SIG-M5 treated with dmso at 0.1 percent for 504 hours (cell line): Measurements from ENCODE around the gene SECISBP2.

Source experiments
- DNase-seq: peaks from one replicate; lab custom pipeline; 2025; ENCODE audit not compliant: unreplicated experiment; lab: John Stamatoyannopoulos, UW

SECISBP2 gene

DNA sequence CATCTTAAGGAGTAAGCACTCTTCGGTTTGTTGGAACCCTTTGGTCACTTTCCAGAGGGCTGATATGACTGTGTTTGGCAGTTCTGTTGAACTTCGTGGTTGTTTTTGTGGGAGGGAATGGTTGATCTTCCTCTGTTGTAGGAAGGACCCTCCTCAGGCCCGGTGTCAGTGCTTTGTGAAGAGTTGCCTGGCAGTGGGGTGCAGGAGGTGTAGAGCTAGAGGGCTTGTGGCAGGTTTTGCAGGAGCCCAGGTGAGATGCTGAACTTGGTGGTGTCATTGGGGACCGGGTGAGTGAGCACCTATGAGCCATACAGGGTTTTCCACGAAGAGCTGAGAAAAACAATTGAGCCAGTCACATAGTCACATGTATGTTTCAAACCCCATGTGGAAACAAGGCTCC is 27.2 kb downstream of the SECISBP2 start:
- no peak for DNase-seq

DNA sequence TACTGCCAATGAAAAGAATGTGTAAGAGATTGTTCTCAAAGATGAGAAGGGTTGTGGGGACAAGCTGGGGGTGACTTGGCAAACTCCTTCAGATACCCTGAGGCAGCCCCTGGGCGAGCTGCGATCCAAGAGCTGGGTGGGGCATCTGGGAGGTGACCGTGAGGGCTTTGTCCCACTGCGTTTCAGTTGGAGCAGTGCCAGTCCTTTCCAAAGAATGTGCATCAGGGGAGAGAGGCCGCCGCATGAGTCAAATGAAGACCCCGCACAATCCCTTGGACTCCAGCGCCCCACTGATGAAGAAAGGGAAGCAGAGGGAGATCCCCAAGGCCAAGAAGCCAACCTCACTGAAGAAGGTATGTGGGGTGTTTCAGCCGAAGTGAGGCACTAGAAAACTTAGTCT is 28.4 kb downstream of the SECISBP2 start:
- no peak for DNase-seq

DNA sequence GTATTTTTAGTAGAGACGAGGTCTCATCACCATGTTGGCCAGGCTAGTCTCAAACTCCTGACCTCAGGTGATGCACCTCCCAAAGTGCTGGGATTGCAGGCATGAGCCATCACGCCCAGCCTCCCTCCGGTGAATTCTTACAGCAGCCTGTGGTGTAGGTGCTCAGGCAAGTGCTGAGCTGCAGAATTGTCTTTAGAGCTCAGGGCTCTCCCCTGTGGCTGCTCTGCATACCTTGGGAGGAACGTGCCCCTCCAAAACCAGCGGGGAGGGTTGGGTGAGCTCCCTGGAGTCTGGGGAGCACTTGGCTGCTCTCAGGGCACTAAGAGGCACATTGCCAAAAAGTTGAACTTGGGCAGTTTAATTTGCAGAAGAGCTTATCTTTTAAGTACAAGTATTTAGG is 29.4 kb downstream of the SECISBP2 start:
- no peak for DNase-seq

DNA sequence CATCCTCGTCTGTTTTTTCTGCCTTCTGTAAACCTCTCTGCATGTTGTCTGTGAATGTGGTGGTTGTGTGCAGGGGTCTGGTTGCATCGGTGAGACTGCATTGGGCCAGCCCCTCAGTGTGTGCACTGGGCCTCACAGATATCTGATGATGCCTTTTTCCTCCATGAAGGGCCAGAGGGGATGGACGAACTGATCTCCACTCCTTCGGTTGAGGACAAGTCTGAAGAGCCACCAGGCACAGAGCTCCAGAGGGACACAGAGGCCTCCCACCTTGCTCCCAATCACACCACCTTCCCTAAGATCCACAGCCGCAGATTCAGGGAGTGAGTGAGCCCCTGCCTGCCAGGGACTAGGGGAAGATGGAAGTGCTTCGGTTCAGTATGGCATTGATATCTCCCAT is 31.3 kb downstream of the SECISBP2 start:
- no peak for DNase-seq

DNA sequence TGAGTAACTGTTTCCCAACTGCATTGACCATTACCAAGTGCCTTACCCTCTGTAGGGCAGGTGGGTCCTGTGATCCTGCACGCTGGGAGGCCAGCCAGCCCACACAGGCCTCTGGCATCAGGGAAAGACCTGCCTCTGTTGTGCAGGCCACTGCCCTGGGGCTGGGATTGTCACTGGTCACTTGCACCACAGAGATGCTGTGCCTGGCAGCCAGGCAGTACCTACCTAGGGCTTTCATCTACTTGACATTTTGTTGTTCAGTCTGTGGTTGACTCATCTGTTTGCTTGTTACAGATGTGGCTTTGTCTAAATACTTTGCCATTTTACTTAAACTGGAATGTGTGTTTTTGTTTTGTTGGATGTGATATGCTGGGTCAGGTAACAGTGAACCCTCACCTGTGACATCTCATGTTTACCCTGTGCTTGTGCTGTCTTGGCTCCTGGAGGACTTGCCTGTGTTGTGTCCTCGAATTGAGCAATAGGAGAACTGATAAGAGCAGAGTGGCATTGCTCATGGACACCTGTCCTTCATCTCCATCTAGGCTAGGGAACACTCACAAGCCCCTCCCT is 32.8 kb downstream of the SECISBP2 start:
- no peak for DNase-seq

DNA sequence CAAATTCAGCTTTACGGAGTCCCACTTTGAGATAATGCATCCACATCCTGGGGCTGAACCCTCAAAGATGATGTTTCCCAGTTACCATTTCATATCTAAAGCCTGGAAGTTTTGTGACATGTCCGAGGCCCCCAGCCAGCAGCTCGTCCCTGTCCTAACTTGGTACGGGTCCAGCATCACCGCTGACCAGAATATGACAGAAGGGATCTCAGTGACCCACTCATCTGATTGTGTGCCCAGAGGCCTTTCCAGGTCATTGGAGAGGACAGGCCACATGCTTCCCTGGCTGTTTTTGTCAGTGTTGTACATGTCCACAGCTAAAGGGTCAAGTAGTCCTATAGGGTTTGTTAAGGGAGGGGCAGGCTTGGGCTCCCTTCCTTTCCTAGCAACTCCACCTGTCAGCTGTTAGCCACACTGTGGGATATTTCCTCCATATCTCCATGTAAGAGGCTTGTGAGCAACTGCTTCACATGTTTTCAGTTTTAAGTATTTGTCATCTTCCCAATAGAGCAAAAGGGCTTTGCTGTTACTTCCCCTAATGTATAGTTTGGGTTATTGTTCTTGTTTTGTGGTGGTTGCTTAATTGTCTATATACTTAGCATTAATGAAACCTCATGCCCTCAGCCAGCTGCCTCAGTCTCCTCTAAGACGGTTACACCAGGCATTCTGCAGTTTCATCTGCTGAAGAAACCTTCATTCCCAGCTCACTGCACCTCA is 33.4 kb downstream of the SECISBP2 start:
- DNase-seq: peak; percentile 12

DNA sequence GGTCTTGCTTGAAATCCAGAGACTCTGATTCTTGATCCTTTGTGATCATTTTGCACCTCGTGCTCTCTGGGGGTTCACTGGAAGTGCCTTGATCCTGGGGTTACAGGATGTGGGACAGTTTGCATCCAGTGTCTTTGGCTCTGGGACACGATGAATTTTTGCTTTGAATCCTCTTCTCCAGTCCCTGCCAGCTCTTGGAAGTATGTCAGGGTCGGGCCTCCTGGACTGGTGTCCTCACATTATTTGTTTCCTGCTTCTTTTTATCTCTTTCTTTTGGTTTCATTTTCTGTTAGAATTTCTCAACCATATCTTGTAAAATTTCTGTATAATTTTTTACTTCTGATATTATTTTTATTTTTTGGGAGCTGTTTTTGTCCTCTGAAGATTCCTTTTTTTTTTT is 34.2 kb downstream of the SECISBP2 start:
- no peak for DNase-seq

DNA sequence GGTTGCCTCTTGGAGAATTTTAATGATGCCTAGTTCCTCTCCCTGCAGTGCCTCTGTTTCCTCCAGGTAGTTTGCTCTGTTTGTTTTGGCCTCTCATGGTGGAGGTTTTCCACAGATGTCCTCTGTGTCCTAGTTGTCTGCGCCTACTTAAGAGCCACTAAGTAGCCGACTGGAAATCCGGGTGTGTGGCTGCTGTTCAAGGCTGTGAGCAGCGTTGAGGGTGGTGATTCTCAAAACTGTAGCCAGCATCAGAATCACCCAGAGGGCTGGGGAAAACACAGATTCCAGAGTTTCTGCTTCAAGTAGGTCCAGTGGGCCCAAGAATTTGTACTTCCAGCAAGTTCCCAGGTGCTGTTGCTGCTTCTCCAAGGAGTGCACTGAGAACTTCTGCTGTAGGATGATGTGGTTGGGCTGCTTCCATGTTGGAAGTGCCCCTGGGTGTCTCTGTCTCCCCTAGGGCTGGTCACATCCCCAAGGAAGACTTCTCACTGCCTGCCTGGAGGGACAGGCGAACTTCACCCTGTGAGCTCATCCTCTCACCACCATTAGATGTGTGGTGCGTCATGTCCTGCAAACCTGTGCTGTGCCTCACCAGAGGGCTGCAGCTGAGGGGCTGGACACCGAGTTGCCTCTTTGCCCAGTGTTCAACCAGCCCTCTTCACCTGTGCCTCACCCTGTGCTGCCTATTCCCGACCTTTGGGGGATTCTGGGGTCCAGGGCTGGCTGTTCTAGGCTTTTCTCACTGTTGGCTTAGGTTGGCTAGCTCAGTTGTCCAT is 34.8 kb downstream of the SECISBP2 start:
- no peak for DNase-seq

DNA sequence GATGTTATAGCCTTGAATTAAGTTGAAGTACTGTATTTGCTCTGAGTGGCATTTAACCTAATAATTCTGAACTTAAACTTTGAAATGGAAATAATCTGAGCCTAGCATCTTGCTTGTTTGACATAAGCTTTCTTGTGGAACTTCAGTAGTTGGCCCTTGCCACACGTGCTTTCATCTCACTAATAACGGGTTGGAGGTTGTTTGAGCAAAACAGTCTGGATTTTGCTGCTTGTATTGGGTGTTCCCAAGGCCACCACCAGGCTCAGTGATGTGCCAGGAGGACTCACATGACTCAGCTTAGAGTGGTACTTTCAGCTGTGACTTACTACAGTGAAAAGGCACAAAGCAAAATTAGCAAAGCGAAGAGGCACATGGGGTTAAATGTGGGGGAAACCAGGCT is 35.7 kb downstream of the SECISBP2 start:
- DNase-seq: no peak

DNA sequence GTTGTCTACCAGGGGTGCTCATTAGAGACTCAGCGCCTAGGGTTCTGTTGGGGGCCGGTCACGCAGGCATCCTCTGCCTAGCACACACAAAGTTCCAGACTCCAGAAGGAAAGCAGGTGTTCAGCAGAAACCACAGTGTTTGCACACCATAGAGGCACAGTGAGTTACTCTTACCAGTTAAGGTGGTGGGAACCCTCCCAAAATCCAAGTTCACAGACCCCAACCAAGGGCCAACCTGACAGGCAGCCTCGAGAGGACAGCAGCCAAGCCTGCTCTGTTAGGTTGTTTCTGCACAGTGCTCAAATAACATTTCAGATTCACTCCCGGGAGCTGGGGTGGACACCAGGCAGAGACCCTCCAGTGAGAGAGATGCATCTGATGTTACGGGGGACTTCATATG is 36.2 kb downstream of the SECISBP2 start:
- DNase-seq: no peak

DNA sequence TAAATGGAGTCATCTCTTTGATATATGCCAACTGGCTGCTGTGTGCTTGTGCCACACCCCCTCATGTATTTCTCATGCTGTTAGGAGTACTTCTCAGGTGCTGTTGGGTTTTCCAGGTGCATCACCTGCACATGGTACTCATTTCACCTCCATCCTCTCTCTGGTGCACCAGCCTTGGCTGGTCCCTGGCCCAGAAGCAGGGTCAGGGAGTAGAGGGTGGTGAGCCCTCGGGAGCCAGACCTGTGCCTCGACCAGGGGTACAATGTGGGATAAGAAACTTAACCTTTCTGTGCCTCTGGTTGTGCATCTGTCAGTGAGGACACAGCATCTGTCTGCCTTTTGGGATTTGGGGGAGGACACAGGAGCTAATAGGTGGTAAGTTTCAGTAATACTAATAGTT is 38.5 kb downstream of the SECISBP2 start:
- no peak for DNase-seq

DNA sequence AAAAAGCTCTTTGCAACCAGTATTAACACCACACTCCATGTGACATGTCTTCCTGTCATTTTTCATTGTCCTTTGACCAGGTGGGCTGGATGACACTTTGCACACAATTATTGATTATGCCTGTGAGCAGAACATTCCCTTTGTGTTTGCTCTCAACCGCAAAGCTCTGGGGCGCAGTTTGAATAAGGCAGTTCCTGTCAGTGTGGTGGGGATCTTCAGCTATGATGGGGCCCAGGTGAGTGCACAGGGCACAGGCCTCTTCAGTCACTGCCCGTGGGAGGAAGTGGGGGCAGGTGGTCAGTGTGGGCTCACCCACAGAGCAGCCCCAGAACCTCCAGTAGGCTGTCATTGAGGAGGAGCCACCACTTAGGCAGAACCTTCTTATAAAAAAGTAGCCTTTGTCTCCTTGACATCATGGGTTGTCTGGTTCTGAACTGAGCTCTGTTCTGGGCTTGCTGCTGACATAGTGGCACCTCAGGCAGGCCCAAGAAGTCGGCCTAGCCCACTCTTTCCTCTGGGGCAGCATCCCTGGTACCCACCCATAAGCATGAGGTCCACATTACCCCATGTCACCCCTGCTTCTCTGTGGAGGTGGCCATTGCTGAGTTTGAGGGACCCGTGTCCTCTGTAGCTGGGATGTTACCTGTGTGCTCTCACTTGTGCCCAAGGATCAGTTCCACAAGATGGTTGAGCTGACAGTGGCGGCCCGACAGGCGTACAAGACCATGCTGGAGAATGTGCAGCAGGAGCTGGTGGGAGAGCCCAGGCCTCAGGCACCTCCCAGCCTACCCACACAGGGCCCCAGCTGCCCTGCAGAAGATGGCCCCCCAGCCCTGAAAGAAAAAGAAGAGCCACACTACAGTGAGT is 39.3 kb downstream of the SECISBP2 start:
- no peak for DNase-seq

DNA sequence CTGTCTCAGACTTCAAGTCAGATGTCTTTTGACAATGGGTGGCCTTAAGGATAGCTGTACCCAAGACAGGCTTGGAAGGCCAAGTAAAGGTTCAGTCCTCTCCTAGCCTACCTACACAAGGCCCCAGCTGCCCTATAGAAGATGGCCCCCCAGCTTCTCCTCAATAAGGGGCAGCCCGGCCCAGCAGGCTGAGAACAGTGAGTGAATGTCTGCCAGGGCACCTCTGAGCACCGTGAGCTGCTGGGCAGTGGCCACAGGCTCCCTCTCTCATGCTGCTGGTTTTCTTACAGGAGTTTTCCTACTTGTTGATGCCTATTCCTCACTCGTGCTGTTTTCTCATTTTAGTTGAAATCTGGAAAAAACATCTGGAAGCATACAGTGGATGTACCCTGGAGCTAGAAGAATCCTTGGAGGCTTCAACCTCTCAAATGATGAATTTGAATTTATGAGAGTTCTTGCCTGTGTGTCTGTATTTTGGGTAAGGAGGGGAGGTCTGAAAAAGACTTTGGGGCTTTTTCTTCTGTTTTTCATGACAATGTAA is 40.1 kb downstream of the SECISBP2 start:
- DNase-seq: no peak

DNA sequence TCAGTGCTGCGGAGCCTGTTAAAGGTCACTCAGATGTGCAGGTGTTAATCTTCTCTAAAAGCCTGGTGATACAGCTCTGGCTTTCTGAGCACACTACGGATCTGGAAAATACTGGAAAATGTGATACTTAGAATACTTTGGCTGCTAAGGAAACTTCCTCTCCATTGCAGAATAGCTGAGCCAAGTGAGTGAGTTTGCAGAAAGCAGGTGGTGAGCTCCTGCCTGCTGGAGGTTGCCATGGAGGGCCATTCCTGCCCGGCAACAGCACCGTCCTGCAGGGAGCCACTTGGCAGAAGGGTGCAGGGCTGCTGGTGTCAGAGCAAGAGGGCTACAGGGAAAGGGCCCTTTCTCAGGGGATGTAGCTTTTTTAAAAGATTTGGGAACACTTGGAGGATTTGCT is 40.7 kb downstream of the SECISBP2 start:
- no peak for DNase-seq

DNA sequence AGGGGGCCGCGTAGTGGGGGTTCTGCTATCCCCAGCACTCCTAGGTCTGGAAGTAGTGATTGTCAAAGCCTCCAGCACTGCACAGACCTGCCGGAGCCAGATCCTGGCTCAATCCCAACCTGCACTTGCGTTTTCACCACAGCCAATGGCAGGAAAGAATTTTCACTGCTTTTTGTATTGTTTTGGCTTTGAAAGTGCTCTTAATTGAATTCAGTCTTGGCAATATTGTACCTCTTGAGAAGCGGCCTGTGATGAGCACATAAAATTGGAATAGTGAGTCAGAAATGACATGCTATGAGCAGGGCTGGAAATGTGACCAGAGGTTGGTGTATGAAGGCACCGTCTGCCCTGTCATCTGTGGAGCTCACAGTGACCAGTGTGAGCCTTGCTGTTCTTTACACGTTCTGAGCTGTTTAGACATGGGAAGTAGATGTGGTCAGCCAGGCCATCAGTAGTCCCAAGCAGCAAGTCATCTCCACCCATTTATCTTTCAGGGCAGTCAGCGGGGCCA is 41.5 kb downstream of the SECISBP2 start:
- no peak for DNase-seq

DNA sequence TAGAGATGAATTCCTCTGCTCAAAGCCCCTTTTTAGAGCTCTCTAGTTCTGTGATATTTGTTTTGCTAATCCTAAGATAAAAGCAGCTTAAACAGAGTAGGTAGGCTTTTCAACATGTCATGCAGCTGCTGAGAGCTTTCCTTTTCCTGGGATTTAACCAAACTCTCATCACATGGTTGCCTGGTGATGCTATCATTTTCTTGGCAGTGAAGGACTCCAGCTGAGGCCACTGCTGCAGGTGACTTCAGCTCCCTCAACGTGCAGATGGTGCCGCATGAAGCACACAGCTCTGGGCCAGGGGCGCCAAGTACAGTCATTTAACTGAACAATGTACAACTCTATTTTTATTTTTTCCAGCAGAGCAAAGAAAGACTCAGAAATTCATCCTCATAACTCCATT is 42.2 kb downstream of the SECISBP2 start:
- no peak for DNase-seq

DNA sequence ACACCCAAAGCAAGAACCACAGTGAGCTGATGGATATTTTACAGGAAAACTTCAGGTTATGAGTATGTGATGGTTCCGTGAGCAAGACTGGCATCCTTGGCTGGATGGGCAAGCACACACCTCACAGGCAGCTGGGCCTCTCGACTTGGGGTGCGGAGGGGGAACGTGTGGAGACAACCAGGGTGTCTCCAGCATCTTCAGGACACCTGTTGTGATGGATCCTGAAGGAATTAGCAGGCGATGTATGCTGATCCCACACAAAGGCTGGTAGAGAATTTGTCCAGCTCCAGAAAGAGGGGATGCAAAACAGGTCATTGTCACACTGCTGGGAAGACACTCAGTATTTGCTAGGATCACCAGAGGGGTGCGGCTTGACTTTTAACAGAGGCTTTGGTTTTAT is 42.7 kb downstream of the SECISBP2 start:
- no peak for DNase-seq

DNA sequence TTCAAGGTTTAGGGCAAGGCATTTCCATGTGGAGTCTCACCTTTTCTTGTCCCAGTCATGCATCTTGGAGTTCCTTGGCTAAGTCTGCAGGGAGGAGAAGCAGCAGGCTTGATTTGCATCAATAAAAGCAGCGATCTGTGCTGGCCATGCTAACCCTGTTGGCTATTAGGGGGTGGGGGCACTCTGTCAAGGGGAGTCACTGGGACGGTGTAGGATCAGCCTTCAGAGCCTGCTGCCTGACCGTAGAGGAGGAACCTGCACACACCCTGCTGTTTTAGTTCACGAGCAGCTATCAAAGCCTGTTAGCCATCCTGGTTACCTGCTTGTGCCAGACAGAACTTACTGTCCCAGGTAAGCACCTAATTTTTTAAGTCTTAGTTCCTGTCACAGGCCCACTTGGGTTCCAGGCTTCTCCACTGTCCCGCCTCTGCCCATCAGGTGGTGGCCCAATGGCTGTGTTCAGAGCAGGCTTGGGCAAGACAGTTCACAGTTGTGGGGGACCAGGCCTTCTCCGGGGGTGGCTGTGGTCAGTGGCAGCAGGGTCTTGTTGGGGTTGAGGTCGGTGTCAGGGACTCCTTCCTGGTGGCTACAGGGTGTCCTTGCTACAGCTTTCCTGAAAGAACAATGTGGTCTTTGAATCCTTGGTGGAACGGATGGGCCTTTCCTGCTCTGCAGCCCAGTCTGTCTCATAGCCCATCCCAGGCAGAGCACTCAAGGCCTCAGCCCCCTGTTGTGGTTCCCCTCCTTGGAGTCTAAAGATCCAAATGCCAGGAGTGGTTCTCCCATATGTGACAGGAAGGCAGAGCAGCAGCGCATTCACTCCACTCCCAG is 43.7 kb downstream of the SECISBP2 start:
- DNase-seq: no peak

DNA sequence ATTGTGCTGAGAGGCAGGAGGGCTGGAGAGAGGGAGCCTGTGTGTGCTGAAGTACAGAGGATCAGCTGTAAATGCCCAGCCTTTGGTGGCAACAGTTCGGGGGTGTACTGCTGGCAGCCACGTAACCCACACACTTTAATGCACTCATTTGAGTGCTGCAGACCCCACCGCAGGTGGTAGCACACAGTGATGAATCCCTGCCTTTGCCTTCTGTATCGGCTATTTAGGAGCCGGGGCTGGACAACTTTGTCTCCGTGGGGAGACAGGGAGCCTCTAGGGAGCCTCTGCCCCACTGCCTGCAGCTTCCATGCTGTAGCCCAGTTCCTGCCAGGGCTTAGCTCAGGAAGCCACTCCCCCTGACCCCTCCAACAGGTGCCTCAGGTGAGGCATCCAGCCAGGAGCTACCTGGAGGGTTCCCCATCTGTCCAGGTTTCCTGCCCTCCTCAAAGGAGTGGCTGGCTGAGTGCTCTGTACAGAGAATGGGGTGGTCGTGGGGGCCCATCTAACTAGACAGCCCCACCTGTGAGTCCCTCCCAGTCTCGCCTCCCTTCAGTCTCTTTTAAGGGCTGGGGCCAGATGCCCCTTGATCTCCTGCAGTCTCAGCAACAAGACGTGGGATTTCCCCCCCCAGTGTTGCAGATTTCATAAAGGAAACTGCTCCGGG is 44.5 kb downstream of the SECISBP2 start:
- no peak for DNase-seq

DNA sequence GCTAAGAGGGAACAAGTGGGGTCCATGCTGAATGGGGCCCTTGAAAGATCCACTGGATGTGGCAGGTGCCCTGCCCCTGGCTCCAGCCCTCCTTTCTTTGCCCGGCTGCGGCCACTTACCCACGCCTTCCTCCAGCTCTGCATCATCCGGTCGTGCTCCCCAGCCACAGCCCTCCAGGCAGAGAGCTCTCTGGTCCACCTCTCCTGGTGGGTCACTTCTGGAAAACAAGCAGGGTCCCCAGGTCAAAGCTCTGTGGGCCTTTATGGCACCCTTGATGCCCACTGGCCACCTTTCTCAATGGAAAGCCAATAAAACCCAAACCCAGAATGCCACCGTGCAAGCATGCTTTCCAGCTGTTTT is 45.0 kb downstream of the SECISBP2 start:
- DNase-seq: no peak
